Astrocyte (in vitro differentiated cells and primary cell): ENCODE data around the gene IQCH. TPM values are rescaled to one million over a fixed set of nuclear protein-coding genes. Genes with fewer than 3 reads are reported as not detected.

Source experiments
- DNase-seq: peaks from one replicate; pipeline ENCODE4 v3.0.0-alpha.2; 2010; ENCODE audit warnings: low read depth
- FAIRE-seq: peaks from 2 replicates; lab custom pipeline; 2011; peaks lifted over from hg19 to GRCh38; lab: Jason Lieb, UNC
- H2AFZ ChIP-seq: 2 replicates; pipeline ENCODE4 v1.6.0; 2012; ENCODE audit warnings: low read depth, low read length, inconsistent platforms
- H3K27ac ChIP-seq: 2 replicates; pipeline ENCODE4 v1.5.1; 2011; ENCODE audit warnings: low read depth, low read length, inconsistent platforms
- H3K27me3 ChIP-seq: 2 replicates; pipeline ENCODE4 v1.6.0; 2011; ENCODE audit warnings: low read length, inconsistent platforms; ENCODE audit not compliant: insufficient read depth
- H3K36me3 ChIP-seq: 2 replicates; pipeline ENCODE4 v1.5.1; 2011; ENCODE audit warnings: low read length, inconsistent platforms; ENCODE audit not compliant: insufficient read depth
- H3K4me1 ChIP-seq: 2 replicates; pipeline ENCODE4 v1.5.1; 2011; ENCODE audit warnings: low read length, inconsistent platforms; ENCODE audit not compliant: insufficient read depth
- H3K4me2 ChIP-seq: 2 replicates; pipeline ENCODE4 v1.6.0; 2012; ENCODE audit warnings: low read length, inconsistent platforms
- H3K4me3 ChIP-seq: 2 replicates; pipeline ENCODE4 v1.5.1; 2011; ENCODE audit warnings: low read depth, mild to moderate bottlenecking, low read length, inconsistent platforms; ENCODE audit not compliant: insufficient read depth
- H3K79me2 ChIP-seq: 2 replicates; pipeline ENCODE4 v1.6.0; 2012; ENCODE audit warnings: mild to moderate bottlenecking, low read length, inconsistent platforms; ENCODE audit not compliant: insufficient read depth
- H3K9ac ChIP-seq: 2 replicates; pipeline ENCODE4 v1.6.0; 2012; ENCODE audit warnings: mild to moderate bottlenecking, low read length, inconsistent platforms
- H3K9me3 ChIP-seq: 2 replicates; pipeline ENCODE4 v1.5.1; 2012; ENCODE audit warnings: low read depth, mild to moderate bottlenecking, low read length, inconsistent platforms; ENCODE audit not compliant: insufficient read depth
- H4K20me1 ChIP-seq: 2 replicates; pipeline ENCODE4 v1.6.0; 2012; ENCODE audit warnings: low read length, inconsistent platforms; ENCODE audit not compliant: insufficient read depth
- H3K27ac Mint-ChIP-seq: one replicate; pipeline ENCODE4 v1.8.0; 2021; ENCODE audit warnings: mild to moderate bottlenecking, mixed read lengths; ENCODE audit not compliant: unreplicated experiment
- H3K27me3 Mint-ChIP-seq: one replicate; pipeline ENCODE4 v1.8.0; 2021; ENCODE audit warnings: low read depth, mixed read lengths; ENCODE audit not compliant: unreplicated experiment
- H3K36me3 Mint-ChIP-seq: one replicate; pipeline ENCODE4 v1.8.0; 2021; ENCODE audit warnings: low read depth, mixed read lengths; ENCODE audit not compliant: unreplicated experiment
- H3K4me1 Mint-ChIP-seq: one replicate; pipeline ENCODE4 v1.8.0; 2021; ENCODE audit warnings: low read depth, mixed read lengths; ENCODE audit not compliant: unreplicated experiment
- H3K4me3 Mint-ChIP-seq: one replicate; pipeline ENCODE4 v1.8.0; 2021; ENCODE audit warnings: mild to moderate bottlenecking, moderate library complexity, mixed read lengths; ENCODE audit not compliant: unreplicated experiment
- H3K9me3 Mint-ChIP-seq: one replicate; pipeline ENCODE4 v1.8.0; 2021; ENCODE audit warnings: mild to moderate bottlenecking, mixed read lengths; ENCODE audit not compliant: unreplicated experiment
- EZH2 ChIP-seq: IDR thresholded peaks from 2 replicates; pipeline ENCODE4 v1.6.1; 2012; ENCODE audit warnings: mild to moderate bottlenecking, low read length, inconsistent platforms; ENCODE audit not compliant: insufficient read depth
- total RNA-seq: library from RNA; stranded (reverse); gene quantifications from 2 replicates; pipeline ENCODE4 v1.2.1, GENCODE V29; 2021
- TF ChIP-seq, protein P1 (sequence below): IDR thresholded peaks from 2 replicates; pipeline ENCODE4 v1.5.1; 2011; ENCODE audit warnings: low read depth, mild to moderate bottlenecking, inconsistent platforms, low read length, moderate library complexity; ENCODE audit not compliant: insufficient read depth

IQCH gene
- total RNA-seq, 1 donor from 2014 or later, result 2.7 TPM

DNA sequence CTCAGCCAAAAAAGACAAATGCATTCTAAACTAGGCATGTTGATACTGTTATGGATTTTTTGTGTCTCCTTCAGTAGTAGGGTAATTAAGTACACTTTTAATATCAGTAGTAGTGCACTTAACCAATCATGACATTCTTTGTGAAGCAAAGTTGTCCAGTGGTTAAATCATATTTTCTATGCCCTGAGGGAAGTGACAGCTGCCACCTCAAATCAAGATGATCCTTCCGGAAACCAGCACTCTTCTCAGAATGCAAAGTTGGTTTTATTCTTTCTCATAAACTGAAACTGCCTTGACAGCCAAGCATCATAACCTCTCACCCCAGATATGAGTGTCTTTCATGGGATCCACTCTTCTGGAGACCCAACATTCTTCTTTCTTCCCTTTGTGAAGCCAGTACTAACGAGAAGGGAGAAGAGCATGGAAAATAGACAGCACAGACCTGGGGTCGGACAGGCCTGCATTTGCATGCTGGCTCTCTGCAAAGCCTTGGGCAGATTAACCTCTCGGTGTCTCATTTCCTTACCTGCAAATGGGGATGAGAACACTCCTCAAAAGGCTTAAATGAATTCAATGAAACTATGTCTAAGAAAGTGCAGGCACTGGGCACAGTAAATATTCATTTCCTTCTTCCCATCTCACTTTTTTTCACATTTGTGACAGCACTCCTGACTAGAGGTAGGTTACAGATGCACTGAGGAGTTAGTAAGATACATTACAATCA, 13.3 kb upstream of the IQCH start:
- TF ChIP-seq EZH2, result no peak
- TF ChIP-seq, protein P1, sequence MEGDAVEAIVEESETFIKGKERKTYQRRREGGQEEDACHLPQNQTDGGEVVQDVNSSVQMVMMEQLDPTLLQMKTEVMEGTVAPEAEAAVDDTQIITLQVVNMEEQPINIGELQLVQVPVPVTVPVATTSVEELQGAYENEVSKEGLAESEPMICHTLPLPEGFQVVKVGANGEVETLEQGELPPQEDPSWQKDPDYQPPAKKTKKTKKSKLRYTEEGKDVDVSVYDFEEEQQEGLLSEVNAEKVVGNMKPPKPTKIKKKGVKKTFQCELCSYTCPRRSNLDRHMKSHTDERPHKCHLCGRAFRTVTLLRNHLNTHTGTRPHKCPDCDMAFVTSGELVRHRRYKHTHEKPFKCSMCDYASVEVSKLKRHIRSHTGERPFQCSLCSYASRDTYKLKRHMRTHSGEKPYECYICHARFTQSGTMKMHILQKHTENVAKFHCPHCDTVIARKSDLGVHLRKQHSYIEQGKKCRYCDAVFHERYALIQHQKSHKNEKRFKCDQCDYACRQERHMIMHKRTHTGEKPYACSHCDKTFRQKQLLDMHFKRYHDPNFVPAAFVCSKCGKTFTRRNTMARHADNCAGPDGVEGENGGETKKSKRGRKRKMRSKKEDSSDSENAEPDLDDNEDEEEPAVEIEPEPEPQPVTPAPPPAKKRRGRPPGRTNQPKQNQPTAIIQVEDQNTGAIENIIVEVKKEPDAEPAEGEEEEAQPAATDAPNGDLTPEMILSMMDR, result no peak
- Mint-ChIP-seq H3K36me3 (no peaks in the 10 kb centered on the region), H3K4me3 (no peak overlapping the region), H3K4me1 (peaks cover 18% of the 10 kb centered on the region), H3K9me3 (no peaks in the 10 kb centered on the region), H3K27me3 (no peaks in the 10 kb centered on the region), H3K27ac (no peak overlapping the region)
- Histone ChIP-seq H3K4me3 (no peak overlapping the region), H3K9me3 (no peaks in the 10 kb centered on the region), H4K20me1 (peaks cover 62% of the 10 kb centered on the region), H3K36me3 (no peaks in the 10 kb centered on the region), H2AFZ (no peak overlapping the region), H3K27me3 (no peaks in the 10 kb centered on the region), H3K4me2 (no peak overlapping the region), H3K4me1 (no peaks in the 10 kb centered on the region), H3K9ac (no peak overlapping the region), H3K79me2 (peaks cover 82% of the 10 kb centered on the region), H3K27ac (no peak overlapping the region)
- DNase-seq, result no peak
- FAIRE-seq, result no peak

DNA sequence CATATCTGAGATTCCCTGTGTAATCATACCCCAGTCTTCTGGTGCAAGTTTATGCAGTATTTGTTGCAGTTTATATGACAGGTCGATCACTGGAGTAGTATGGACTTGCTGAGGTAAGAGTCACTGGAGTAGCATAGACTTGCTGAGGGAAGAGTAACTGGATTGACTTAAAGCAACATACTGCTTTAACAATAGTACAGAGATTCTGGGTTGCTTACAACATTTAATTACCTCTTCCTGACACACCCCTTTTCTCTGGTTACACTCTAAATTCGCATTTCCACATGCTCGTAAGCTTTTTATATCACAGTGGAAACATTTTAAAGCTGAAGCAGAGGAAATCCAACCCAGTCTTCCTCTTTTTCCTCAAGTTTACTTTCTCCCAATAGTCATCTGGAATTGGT, 11.9 kb upstream of the IQCH start:
- peaks cover 85% of the 10 kb centered on the region for H3K79me2 ChIP-seq

More for the DNA sequence above, 11.9 kb upstream of the IQCH start:
- H3K9me3 Mint-ChIP-seq, result no peaks in the 10 kb centered on the region
- no peaks in the 10 kb centered on the region for H3K27me3 ChIP-seq
- no peaks in the 10 kb centered on the region for H3K36me3 ChIP-seq
- DNase-seq (no peak), FAIRE-seq (peak; percentile 56)
- no peak overlapping the region for H3K4me2 ChIP-seq
- H3K27me3 Mint-ChIP-seq, result no peaks in the 10 kb centered on the region
- H3K9ac ChIP-seq, result no peak overlapping the region
- no peak overlapping the region for H2AFZ ChIP-seq
- no peaks in the 10 kb centered on the region for H3K4me1 ChIP-seq
- no peak overlapping the region for H3K4me3 Mint-ChIP-seq
- H3K4me1 Mint-ChIP-seq, result peaks cover 18% of the 10 kb centered on the region
- H3K9me3 ChIP-seq, result no peaks in the 10 kb centered on the region
- H3K27ac ChIP-seq, result no peak overlapping the region
- peaks cover 6% of the 10 kb centered on the region for H3K36me3 Mint-ChIP-seq
- no peak overlapping the region for H3K27ac Mint-ChIP-seq
- H3K4me3 ChIP-seq, result no peak overlapping the region
- H4K20me1 ChIP-seq, result peaks cover 55% of the 10 kb centered on the region
- TF ChIP-seq, protein P1, result no peak
- no peak for TF ChIP-seq EZH2
